Adipose tissue (tissue), 3 donors: ENCODE results near the gene VWA1. TPM values are rescaled to one million over a fixed set of nuclear protein-coding genes. Genes with fewer than 3 reads are reported as not detected.
"Not testable (repeated sequence)": the region's sequence is repeated elsewhere in the genome, so short reads cannot be mapped to it uniquely, and the experiment has no call there.

ENCODE experiments used
- H3K27ac ChIP-seq: one replicate; pipeline ENCODE4 v1.5.1; 2013; ENCODE audit warnings: low read depth, low read length
- WGBS, 3 donors: extraction: QIAGEN DNeasy Blood & Tissue Kit; methylation state at CpG; one replicate each; pipeline ENCODE4 v1.1.7; 2013; 5-methylcytosine and 5-hydroxymethylcytosine counted together
- polyA plus RNA-seq, 3 donors: library from polyadenylated mRNA; stranded (reverse); fragments of 200-250 nt; gene quantifications; one replicate each; pipeline ENCODE4 v1.2.3, GENCODE V29; 2013
- donor health status: healthy with polysubstance abuse.
- donor health status: Bipolar disorder and iron deficiency.
- donor health status: healthy.

The VWA1 gene
- polyA plus RNA-seq, 3 donors = 7.8 to 53.1 (median 42.1) TPM

GRCh38 chr1:1419813-1420653 lies 15.5 kb upstream of the VWA1 start:
- WGBS, 3 donors = 10 to 12% (median 11%) methylated on average over 56 to 112 of the region's 112 CpGs
- no peak overlapping the region for H3K27ac ChIP-seq

- WGBS, 3 donors = 30 to 73% (median 54%) methylated on average over 11 to 12 of the region's 12 CpGs
- no peak overlapping the region for H3K27ac ChIP-seq
Observed at GRCh38 chr1:1420654-1421141, 14.8 kb upstream of the VWA1 start.

- H3K27ac ChIP-seq = no peak within 1 kb of the TSS
- 53 to 88% (median 85%) methylated on average over 18 of the region's 18 CpGs for WGBS, 3 donors
Observed at GRCh38 chr1:1421147-1421906, 14.2 kb upstream of the VWA1 start, which contains the start of gene ANKRD65. Gene ANKRD65, minus strand, starts transcription at chr1:1421276. Its CDS starts 271 bp downstream, at chr1:1421005.

- H3K27ac ChIP-seq = no peak overlapping the region
- WGBS, 3 donors = 86 to 91% (median 88%) methylated on average over 7 of the region's 7 CpGs
Observed at GRCh38 chr1:1421907-1422464, 13.5 kb upstream of the VWA1 start.

GRCh38 chr1:1422465-1423244 lies 12.8 kb upstream of the VWA1 start:
- no peak overlapping the region for H3K27ac ChIP-seq

GRCh38 chr1:1423245-1423597 lies 12.3 kb upstream of the VWA1 start:
- H3K27ac ChIP-seq = no peak overlapping the region
- WGBS, 3 donors = 85 to 87% (median 86%) methylated on average over 7 of the region's 7 CpGs

More at GRCh38 chr1:1422465-1423244, 12.8 kb upstream of the VWA1 start:
- WGBS, 3 donors = 55 to 76% (median 64%) methylated on average over 29 of the region's 29 CpGs

- no peak overlapping the region for H3K27ac ChIP-seq
- 85 to 93% (median 91%) methylated on average over 15 of the region's 15 CpGs for WGBS, 3 donors
Observed at GRCh38 chr1:1424707-1425106, 10.8 kb upstream of the VWA1 start.

GRCh38 chr1:1425426-1425752 lies 10.1 kb upstream of the VWA1 start:
- WGBS, 3 donors = 82 to 90% (median 85%) methylated on average over 11 to 12 of the region's 12 CpGs
- no peak overlapping the region for H3K27ac ChIP-seq

GRCh38 chr1:1425753-1426495 lies 9.6 kb upstream of the VWA1 start:
- 44 to 66% (median 57%) methylated on average over 18 to 33 of the region's 33 CpGs for WGBS, 3 donors
- H3K27ac ChIP-seq = no peak overlapping the region

- WGBS, 3 donors = 35 to 66% (median 37%) methylated on average over 15 to 19 of the region's 19 CpGs
Observed at GRCh38 chr1:1426496-1427105, 8.9 kb upstream of the VWA1 start.

GRCh38 chr1:1427106-1427819 lies 8.2 kb upstream of the VWA1 start:
- 12 to 20% (median 13%) methylated on average over 40 to 66 of the region's 66 CpGs for WGBS, 3 donors

More at GRCh38 chr1:1426496-1427105, 8.9 kb upstream of the VWA1 start:
- no peak overlapping the region for H3K27ac ChIP-seq

GRCh38 chr1:1427820-1428148 lies 7.7 kb upstream of the VWA1 start:
- H3K27ac ChIP-seq = no peak overlapping the region
- WGBS, 3 donors = 0 to 2% (median 1%) methylated on average over 11 to 18 of the region's 22 CpGs

More at GRCh38 chr1:1427106-1427819, 8.2 kb upstream of the VWA1 start:
- H3K27ac ChIP-seq = no peak overlapping the region

GRCh38 chr1:1428174-1428573 lies 7.3 kb upstream of the VWA1 start:
- H3K27ac ChIP-seq = no peak overlapping the region
- WGBS, 3 donors = 77 to 81% (median 77%) methylated on average over 17 to 19 of the region's 19 CpGs

- not testable (repeated sequence) for H3K27ac ChIP-seq
- WGBS, 3 donors = 92 to 99% (median 94%) methylated on average over 3 to 6 of the region's 6 CpGs
Observed at GRCh38 chr1:1428967-1429366, 6.5 kb upstream of the VWA1 start.

GRCh38 chr1:1429671-1430073 lies 5.8 kb upstream of the VWA1 start:
- 52 to 66% (median 55%) methylated on average over 6 of the region's 6 CpGs for WGBS, 3 donors

GRCh38 chr1:1430114-1430982 lies 5.1 kb upstream of the VWA1 start:
- WGBS, 3 donors = 14 to 29% (median 16%) methylated on average over 33 to 35 of the region's 35 CpGs
- no peak overlapping the region for H3K27ac ChIP-seq

More at GRCh38 chr1:1429671-1430073, 5.8 kb upstream of the VWA1 start:
- no peak overlapping the region for H3K27ac ChIP-seq
